Gastrocnemius medialis (tissue), 4 donors: ENCODE results near the gene SLC22A25.

Experiments
- POLR2A ChIP-seq, 2 donors: fragments of 450-650 bp; IDR thresholded peaks; one replicate each; pipeline ENCODE4 v1.6.1; 2017; ENCODE audit warnings: antibody characterized with exemption in 2 of 2, mild to moderate bottlenecking in 2 of 2, moderate library complexity in 2 of 2
- TF ChIP-seq, protein P1 (sequence below), 5 experiments: fragments of 450-650 bp in 3 of 5; fragments of 200-600 bp in 2 of 5; sonication (generic) in 2 of 5; IDR thresholded peaks in 4 of 5; conservative IDR thresholded peaks in 1 of 5; 1 replicate in 4 of 5; 2 replicates in 1 of 5; pipeline ENCODE4 v1.5.1; 2016 to 2019; ENCODE audit warnings: antibody characterized with exemption in 5 of 5, mild to moderate bottlenecking in 3 of 5, moderate library complexity in 3 of 5

DNA sequence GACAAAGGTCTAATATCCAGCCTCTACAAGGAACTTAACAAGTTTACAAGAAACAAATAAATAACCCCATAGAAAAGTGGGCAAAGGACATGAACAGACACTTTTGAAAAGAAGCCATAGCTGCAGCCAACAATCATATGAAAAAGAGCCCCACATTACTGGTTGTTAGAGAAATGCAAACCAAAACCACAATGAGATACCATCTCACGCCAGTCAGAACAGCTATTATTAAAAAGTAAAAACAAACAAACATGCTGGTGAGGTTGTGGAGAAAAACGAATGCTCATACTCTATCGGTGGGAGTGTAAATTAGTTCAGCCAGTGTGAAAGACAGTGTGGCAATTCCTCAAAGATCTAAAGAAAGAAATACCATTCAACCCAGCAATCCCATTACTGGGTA is 5.6 kb upstream of the SLC22A25 start:
- TF ChIP-seq, protein P1, sequence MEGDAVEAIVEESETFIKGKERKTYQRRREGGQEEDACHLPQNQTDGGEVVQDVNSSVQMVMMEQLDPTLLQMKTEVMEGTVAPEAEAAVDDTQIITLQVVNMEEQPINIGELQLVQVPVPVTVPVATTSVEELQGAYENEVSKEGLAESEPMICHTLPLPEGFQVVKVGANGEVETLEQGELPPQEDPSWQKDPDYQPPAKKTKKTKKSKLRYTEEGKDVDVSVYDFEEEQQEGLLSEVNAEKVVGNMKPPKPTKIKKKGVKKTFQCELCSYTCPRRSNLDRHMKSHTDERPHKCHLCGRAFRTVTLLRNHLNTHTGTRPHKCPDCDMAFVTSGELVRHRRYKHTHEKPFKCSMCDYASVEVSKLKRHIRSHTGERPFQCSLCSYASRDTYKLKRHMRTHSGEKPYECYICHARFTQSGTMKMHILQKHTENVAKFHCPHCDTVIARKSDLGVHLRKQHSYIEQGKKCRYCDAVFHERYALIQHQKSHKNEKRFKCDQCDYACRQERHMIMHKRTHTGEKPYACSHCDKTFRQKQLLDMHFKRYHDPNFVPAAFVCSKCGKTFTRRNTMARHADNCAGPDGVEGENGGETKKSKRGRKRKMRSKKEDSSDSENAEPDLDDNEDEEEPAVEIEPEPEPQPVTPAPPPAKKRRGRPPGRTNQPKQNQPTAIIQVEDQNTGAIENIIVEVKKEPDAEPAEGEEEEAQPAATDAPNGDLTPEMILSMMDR (IDR thresholded peaks at IDR 0.05 in 4 of 5, conservative IDR thresholded peaks at IDR 0.05 in 1 of 5): no peak
- TF ChIP-seq POLR2A (IDR thresholded peaks at IDR 0.05): no peak
